Left lung (tissue), 10 donors: ENCODE data around the gene IDH1. TPM values are rescaled to one million over a fixed set of nuclear protein-coding genes. Genes with fewer than 3 reads are reported as not detected.

Experiments used
- ATAC-seq: fragments of 200-7000 bp; cut with Tn5 transposase; one replicate; pipeline ENCODE4 v1.9.1; 2020; ENCODE audit warnings: moderate library complexity
- DNase-seq, 4 donors: peaks; one replicate each; pipeline ENCODE4 v3.0.0-alpha.2; 2013 to 2020
- H3K27ac ChIP-seq, 2 donors: fragments of 200-600 bp; sonication (generic) in 1 of 2; one replicate each; pipeline versions ENCODE4 v1.5.0 to v1.8.0; 2020 to 2021
- H3K27me3 ChIP-seq, 2 donors: fragments of 200-600 bp; sonication (generic) in 1 of 2; one replicate each; pipeline versions ENCODE4 v1.5.0 to v1.8.0; 2020 to 2021
- H3K36me3 ChIP-seq, 2 donors: fragments of 200-600 bp; sonication (generic) in 1 of 2; one replicate each; pipeline versions ENCODE4 v1.5.0 to v1.8.0; 2020 to 2021
- H3K4me1 ChIP-seq, 2 donors: fragments of 200-600 bp; one replicate each; pipeline ENCODE4 v1.8.0; 2021
- H3K4me3 ChIP-seq, 2 donors: fragments of 200-600 bp; sonication (generic) in 1 of 2; one replicate each; pipeline versions ENCODE4 v1.5.0 to v1.8.0; 2020 to 2021; ENCODE audit warnings: mild to moderate bottlenecking in 1 of 2
- H3K9me3 ChIP-seq, 2 donors: fragments of 200-600 bp; sonication (generic) in 1 of 2; one replicate each; pipeline versions ENCODE4 v1.5.0 to v1.8.0; 2020 to 2021
- CTCF ChIP-seq, 2 donors: fragments of 200-600 bp; sonication (generic) in 1 of 2; IDR thresholded peaks; one replicate each; pipeline versions ENCODE4 v1.5.0 to v1.8.0; 2021; ENCODE audit warnings: antibody characterized with exemption in 2 of 2
- intact Hi-C, 2 donors: fragments of 100-400 bp; cut with DNase I; formaldehyde crosslinking; loops; one replicate each; pipeline versions ENCODE4 v1.11.2 to v1.14.2; 2022
- polyA plus RNA-seq, 6 donors: library from polyadenylated mRNA; unstranded; fragments of 120-200 nt; gene quantifications; one replicate each; pipeline ENCODE4 v1.2.1, GENCODE V29; 2013; ENCODE audit not compliant: insufficient read length in 6 of 6
- total RNA-seq, 2 donors: library from RNA; stranded (reverse); fragmentation: NEBNext Ultra II Directional; extraction: Animal tissue kit (Norgen Biotek cat#: 25700); gene quantifications; one replicate each; pipeline ENCODE4 v1.2.1, GENCODE V29; 2021
- donor health status: DM: no; HTN: yes; CAD: no.
- donor health status: DM: no; HTN: no; CAD: no.

The IDH1 gene
- total and polyA plus RNA-seq, 8 donors, result 79.7 to 213 (median 91.5) TPM

- TF ChIP-seq CTCF (IDR thresholded peaks at IDR 0.05), result no peak
- Histone ChIP-seq H3K27ac (no peak overlapping the region), H3K9me3 (no peaks in the 10 kb centered on the region), H3K27me3 (no peaks in the 10 kb centered on the region), H3K4me3 (no peak overlapping the region), H3K4me1 (peaks cover 0 to 3% of the 10 kb centered on the region in 2 donors), H3K36me3 (peaks cover 0 to 82% of the 10 kb centered on the region in 2 donors)
- intact Hi-C loops, result no loop called here
- no peak for ATAC-seq
- DNase-seq, result no peak
Measured at GRCh38 chr2:208280933-208281332, 26.1 kb upstream of the IDH1 start.

GRCh38 chr2:208280234-208280633 lies 25.4 kb upstream of the IDH1 start:
- no peak for TF ChIP-seq CTCF (IDR thresholded peaks at IDR 0.05)
- peaks cover 0 to 89% of the 10 kb centered on the region in 2 donors for H3K36me3 ChIP-seq
- no peaks in the 10 kb centered on the region for H3K27me3 ChIP-seq
- H3K9me3 ChIP-seq, result no peaks in the 10 kb centered on the region
- no peaks in the 10 kb centered on the region for H3K4me1 ChIP-seq
- no peak overlapping the region for H3K4me3 ChIP-seq
- intact Hi-C loops, result no loop called here
- ATAC-seq (no peak), DNase-seq (no peak)
- H3K27ac ChIP-seq, result no peak overlapping the region

- H3K27ac ChIP-seq, result no peak overlapping the region
- peaks cover 0 to 97% of the 10 kb centered on the region in 2 donors for H3K36me3 ChIP-seq
- H3K9me3 ChIP-seq, result no peaks in the 10 kb centered on the region
- ATAC-seq (no peak), DNase-seq (no peak)
- H3K4me3 ChIP-seq, result no peak overlapping the region
- no peak for TF ChIP-seq CTCF (IDR thresholded peaks at IDR 0.05)
- no peaks in the 10 kb centered on the region for H3K27me3 ChIP-seq
- intact Hi-C loops, result no loop called here
- H3K4me1 ChIP-seq, result no peaks in the 10 kb centered on the region
Measured at GRCh38 chr2:208279236-208279635, 24.4 kb upstream of the IDH1 start.

- no peak overlapping the region for H3K27ac ChIP-seq
- intact Hi-C loops, result no loop called here
- H3K27me3 ChIP-seq, result no peaks in the 10 kb centered on the region
- H3K36me3 ChIP-seq, result peaks cover 0 to 98% of the 10 kb centered on the region in 2 donors
- no peaks in the 10 kb centered on the region for H3K4me1 ChIP-seq
- no peak for ATAC-seq
- no peaks in the 10 kb centered on the region for H3K9me3 ChIP-seq
- no peak for DNase-seq
- no peak overlapping the region for H3K4me3 ChIP-seq
- TF ChIP-seq CTCF (IDR thresholded peaks at IDR 0.05), result no peak
Measured at GRCh38 chr2:208278549-208278948, 23.7 kb upstream of the IDH1 start.

GRCh38 chr2:208274748-208275147 lies 19.9 kb upstream of the IDH1 start:
- DNase-seq, result no peak
- Histone ChIP-seq H3K4me1 (no peaks in the 10 kb centered on the region), H3K27me3 (no peaks in the 10 kb centered on the region), H3K9me3 (no peaks in the 10 kb centered on the region), H3K27ac (no peak overlapping the region), H3K4me3 (no peak overlapping the region), H3K36me3 (peaks cover 0 to 84% of the 10 kb centered on the region in 2 donors)
- no peak for ATAC-seq
- TF ChIP-seq CTCF (IDR thresholded peaks at IDR 0.05), result no peak
- intact Hi-C loops, result no loop called here
